ENCODE results near the gene RPTOR.

GRCh38 chr17:80696964-80697363 lies 152.3 kb downstream of the RPTOR start:
- TF ChIP-seq EZH2phosphoT487 (IDR thresholded peaks at IDR 0.05; ENCODE audit: insufficient read depth, low read depth) (no peak), EZH2 (IDR thresholded peaks at IDR 0.05; ENCODE audit: insufficient read depth, poor library complexity, severe bottlenecking) (no peak)
